HUES48 (cell line): ENCODE results near the gene MPPED2.

ENCODE experiments used
- H3K27ac ChIP-seq: one replicate; pipeline ENCODE4 v1.7.0; 2013; ENCODE audit warnings: low read depth, low read length, inconsistent platforms
- H3K27me3 ChIP-seq: 2 replicates; pipeline ENCODE4 v1.6.1; 2013; ENCODE audit warnings: mild to moderate bottlenecking, low read length; ENCODE audit not compliant: control insufficient read depth, insufficient read depth
- H3K36me3 ChIP-seq: 2 replicates; pipeline ENCODE4 v1.6.1; 2013; ENCODE audit warnings: low read length; ENCODE audit not compliant: control insufficient read depth, insufficient read depth
- H3K4me1 ChIP-seq: 2 replicates; pipeline ENCODE4 v1.6.1; 2013; ENCODE audit warnings: mild to moderate bottlenecking, low read length; ENCODE audit not compliant: control insufficient read depth, insufficient read depth
- H3K4me3 ChIP-seq: 2 replicates; pipeline ENCODE4 v1.5.1; 2013; ENCODE audit warnings: mild to moderate bottlenecking, low read depth, low read length
- H3K9ac ChIP-seq: 2 replicates; pipeline ENCODE4 v1.6.1; 2013; ENCODE audit warnings: mild to moderate bottlenecking, low read depth, low read length, moderate library complexity
- H3K9me3 ChIP-seq: 2 replicates; pipeline ENCODE4 v1.6.1; 2013; ENCODE audit warnings: low read length; ENCODE audit not compliant: control insufficient read depth, insufficient read depth

The MPPED2 gene

GRCh38 chr11:30485756-30486155 lies 100.4 kb downstream of the MPPED2 start:
- no peaks in the 10 kb centered on the region for H3K27me3 ChIP-seq
- H3K4me3 ChIP-seq: no peak overlapping the region
- H3K9me3 ChIP-seq: no peaks in the 10 kb centered on the region
- H3K36me3 ChIP-seq: no peaks in the 10 kb centered on the region
- H3K27ac ChIP-seq: no peak overlapping the region
- no peak overlapping the region for H3K9ac ChIP-seq
- H3K4me1 ChIP-seq: peaks cover 60% of the 10 kb centered on the region

- Histone ChIP-seq H3K27ac (no peak overlapping the region), H3K4me1 (peaks cover 62% of the 10 kb centered on the region), H3K9me3 (no peaks in the 10 kb centered on the region), H3K9ac (no peak overlapping the region), H3K4me3 (no peak overlapping the region), H3K27me3 (no peaks in the 10 kb centered on the region), H3K36me3 (no peaks in the 10 kb centered on the region)
Measured at GRCh38 chr11:30485222-30485621, 100.9 kb downstream of the MPPED2 start.

GRCh38 chr11:30483056-30483455 lies 103.1 kb downstream of the MPPED2 start:
- H3K27ac ChIP-seq: peak overlapping the region; percentile 62
- H3K4me1 ChIP-seq: peaks cover 64% of the 10 kb centered on the region
- no peaks in the 10 kb centered on the region for H3K36me3 ChIP-seq
- H3K9me3 ChIP-seq: no peaks in the 10 kb centered on the region
- no peak overlapping the region for H3K4me3 ChIP-seq
- no peak overlapping the region for H3K9ac ChIP-seq
- H3K27me3 ChIP-seq: no peaks in the 10 kb centered on the region

DNA sequence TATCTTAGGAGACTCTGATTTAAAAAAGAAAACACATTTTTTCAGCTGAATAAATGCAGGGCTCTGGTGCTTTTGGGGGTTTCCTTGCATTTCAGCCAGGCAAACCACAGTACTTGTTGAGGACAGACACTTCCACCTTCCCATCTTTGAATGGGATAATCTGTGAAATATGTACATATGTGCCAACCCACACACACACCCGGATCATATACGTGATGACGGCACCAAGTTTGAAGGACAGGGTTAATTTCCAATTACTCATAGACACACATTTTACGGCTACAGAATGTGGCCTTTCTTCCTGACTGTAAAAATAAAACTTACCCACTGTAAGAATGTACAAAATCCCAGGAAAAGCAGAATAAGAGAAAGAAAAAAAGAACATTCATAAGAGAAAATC lies 104.4 kb downstream of the MPPED2 start:
- no peaks in the 10 kb centered on the region for H3K9me3 ChIP-seq
- no peaks in the 10 kb centered on the region for H3K27me3 ChIP-seq
- no peaks in the 10 kb centered on the region for H3K36me3 ChIP-seq
- peaks cover 74% of the 10 kb centered on the region for H3K4me1 ChIP-seq
- no peak overlapping the region for H3K9ac ChIP-seq
- H3K4me3 ChIP-seq: no peak overlapping the region
- H3K27ac ChIP-seq: peak overlapping the region; percentile 70

DNA sequence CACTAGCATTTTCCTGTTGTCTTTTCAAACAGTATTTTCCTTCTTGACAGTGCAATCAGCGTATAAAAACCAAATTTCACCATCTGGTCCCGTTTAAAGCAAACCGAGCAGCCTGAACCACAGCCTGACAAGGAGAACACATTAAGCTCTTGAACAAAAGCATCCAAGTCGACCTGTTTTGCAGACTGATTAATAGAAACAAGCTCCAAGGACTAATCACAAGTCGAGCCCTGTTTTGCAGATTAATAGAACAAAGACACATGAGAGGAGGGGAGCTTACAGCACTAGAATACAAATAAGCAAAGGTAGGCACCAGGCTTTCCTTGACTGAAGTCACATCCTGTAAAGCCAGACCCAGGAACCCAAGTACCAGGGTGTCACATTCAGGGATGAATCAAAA lies 104.8 kb downstream of the MPPED2 start:
- peaks cover 76% of the 10 kb centered on the region for H3K4me1 ChIP-seq
- no peak overlapping the region for H3K9ac ChIP-seq
- H3K36me3 ChIP-seq: no peaks in the 10 kb centered on the region
- peak overlapping the region; percentile 70 for H3K27ac ChIP-seq
- no peaks in the 10 kb centered on the region for H3K27me3 ChIP-seq
- no peak overlapping the region for H3K4me3 ChIP-seq
- H3K9me3 ChIP-seq: no peaks in the 10 kb centered on the region

- Histone ChIP-seq H3K27me3 (no peaks in the 10 kb centered on the region), H3K4me3 (peak overlapping the region; percentile 1; the same call in 1 of the 2 replicates), H3K27ac (peak overlapping the region; percentile 38), H3K9me3 (no peaks in the 10 kb centered on the region), H3K36me3 (no peaks in the 10 kb centered on the region), H3K4me1 (peaks cover 76% of the 10 kb centered on the region), H3K9ac (no peak overlapping the region)
Measured at GRCh38 chr11:30479899-30480298, 106.3 kb downstream of the MPPED2 start.

DNA sequence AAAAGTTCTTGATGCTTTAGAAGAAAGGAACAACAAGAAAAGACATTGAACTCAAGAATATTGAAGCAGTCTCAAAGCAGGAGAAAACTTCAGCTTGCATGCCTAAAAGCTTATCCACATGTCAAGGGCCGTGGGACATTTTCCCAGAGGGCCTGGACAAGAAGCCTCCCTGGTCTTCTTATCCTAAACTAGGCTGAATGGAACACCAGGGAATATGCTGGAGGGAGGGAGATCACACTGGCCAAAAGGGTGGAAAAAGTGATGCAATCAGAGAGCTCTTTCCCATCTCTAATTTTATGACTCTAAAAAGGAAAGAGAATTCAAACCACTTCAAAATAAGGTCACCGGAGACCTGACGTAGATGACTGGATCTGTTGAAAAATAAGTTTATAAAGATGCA lies 107.2 kb downstream of the MPPED2 start:
- Histone ChIP-seq H3K36me3 (no peaks in the 10 kb centered on the region), H3K27ac (peak overlapping the region; percentile 38), H3K4me3 (no peak overlapping the region), H3K4me1 (peaks cover 72% of the 10 kb centered on the region), H3K9me3 (no peaks in the 10 kb centered on the region), H3K9ac (no peak overlapping the region), H3K27me3 (no peaks in the 10 kb centered on the region)

DNA sequence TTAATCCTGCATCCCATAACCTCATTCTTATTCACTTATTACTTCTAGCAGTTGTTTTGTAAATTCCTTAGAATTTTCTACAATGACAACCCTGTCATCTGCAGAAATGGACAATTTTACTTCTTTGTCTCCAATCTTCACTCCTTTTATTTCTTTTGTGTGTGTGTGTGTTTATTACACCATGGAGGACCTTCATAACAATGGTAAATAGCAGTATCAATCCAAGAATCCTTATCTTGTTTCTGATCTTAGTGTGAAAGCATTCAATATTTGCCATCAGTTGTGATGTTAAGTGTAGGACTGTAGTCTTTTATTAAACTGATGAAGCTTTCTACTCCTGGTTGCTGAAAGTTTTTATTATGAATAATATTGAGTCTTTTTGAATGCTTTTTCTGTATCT lies 109.1 kb downstream of the MPPED2 start:
- Histone ChIP-seq H3K36me3 (no peaks in the 10 kb centered on the region), H3K9me3 (no peaks in the 10 kb centered on the region), H3K27ac (no peak overlapping the region), H3K9ac (no peak overlapping the region), H3K27me3 (no peaks in the 10 kb centered on the region), H3K4me3 (no peak overlapping the region), H3K4me1 (peaks cover 55% of the 10 kb centered on the region)

DNA sequence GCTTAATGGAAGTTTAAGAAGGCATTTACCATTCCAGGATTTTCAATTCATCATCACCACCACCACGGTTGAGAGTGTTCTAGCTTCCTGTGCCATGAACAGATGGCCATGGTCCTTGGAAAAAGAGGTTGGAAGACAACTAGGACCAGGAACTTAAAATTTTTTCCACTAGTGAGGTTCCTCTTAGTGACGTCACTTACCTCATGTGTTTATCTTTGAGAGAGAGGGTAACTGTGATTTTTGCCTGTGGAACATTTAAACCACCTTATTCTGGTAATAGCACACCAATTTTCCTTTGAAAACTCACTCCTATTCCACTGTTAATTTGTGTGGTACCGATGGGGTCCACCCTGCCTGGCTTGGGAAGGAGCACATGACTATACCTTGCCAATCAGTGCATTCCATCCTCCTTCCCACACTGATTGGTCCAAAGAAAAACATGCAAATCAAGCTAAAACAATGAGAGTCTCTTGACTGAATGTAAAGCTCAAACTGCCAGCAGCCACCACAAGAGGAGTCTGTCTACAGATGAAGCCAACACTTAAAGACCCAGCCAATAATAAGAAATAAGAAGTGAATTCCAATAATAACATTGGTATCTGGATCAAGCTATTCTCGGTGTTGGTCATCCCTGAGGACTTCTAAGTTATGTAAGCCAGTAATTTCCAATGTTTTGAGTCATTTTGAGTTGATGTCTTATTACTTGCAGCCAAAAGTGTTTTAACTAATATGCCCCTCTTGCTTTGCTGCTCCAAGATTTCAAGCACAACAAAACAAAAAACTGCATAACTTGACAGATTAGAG lies 111.8 kb downstream of the MPPED2 start:
- peaks cover 28% of the 10 kb centered on the region for H3K4me1 ChIP-seq
- H3K9ac ChIP-seq: no peak overlapping the region
- no peaks in the 10 kb centered on the region for H3K9me3 ChIP-seq
- H3K27ac ChIP-seq: no peak overlapping the region
- no peaks in the 10 kb centered on the region for H3K27me3 ChIP-seq
- no peak overlapping the region for H3K4me3 ChIP-seq
- no peaks in the 10 kb centered on the region for H3K36me3 ChIP-seq

DNA sequence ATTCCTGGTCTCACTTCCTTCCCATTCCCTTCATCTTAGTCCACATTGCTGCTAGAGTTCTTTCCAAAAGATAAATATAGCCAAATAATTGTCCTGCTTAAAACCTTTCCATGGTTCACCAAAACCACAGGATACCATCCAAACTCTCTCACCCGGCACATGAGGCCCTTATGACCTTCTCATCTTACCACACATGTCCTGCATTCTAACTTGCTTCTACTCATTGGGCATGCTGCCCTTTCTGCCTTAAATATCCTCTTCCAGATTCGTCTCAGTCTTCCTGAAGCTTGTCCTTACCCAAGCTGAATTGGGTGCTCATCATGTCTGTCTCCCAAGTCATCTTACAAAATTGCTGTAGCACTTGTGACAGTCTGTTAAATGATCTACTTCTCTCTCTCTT lies 114.9 kb downstream of the MPPED2 start:
- H3K9me3 ChIP-seq: no peaks in the 10 kb centered on the region
- H3K9ac ChIP-seq: no peak overlapping the region
- no peaks in the 10 kb centered on the region for H3K36me3 ChIP-seq
- H3K27ac ChIP-seq: no peak overlapping the region
- H3K27me3 ChIP-seq: no peaks in the 10 kb centered on the region
- peaks cover 12% of the 10 kb centered on the region for H3K4me1 ChIP-seq
- H3K4me3 ChIP-seq: no peak overlapping the region

DNA sequence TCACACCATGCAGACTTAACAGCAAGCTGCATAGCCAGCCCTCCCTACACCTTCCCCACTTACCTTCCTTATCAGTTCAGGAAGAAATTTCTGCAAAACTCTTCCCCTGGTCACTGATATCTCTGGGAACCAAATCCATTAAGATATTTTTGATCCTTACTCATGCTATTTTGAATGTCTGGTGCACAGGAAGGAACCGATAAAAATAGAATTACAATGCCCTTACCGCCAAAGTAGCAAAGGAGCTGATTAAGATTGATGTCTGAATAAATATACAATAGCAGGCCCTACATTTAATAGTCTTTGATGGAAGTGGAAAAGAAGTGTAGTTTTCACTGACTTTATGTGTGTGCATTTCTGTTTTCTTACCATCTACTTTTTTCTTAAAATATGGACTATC lies 117.3 kb downstream of the MPPED2 start:
- H3K4me3 ChIP-seq: no peak overlapping the region
- no peaks in the 10 kb centered on the region for H3K27me3 ChIP-seq
- H3K9ac ChIP-seq: no peak overlapping the region
- H3K4me1 ChIP-seq: peaks cover 13% of the 10 kb centered on the region
- H3K9me3 ChIP-seq: no peaks in the 10 kb centered on the region
- H3K27ac ChIP-seq: no peak overlapping the region
- no peaks in the 10 kb centered on the region for H3K36me3 ChIP-seq
